Spleen (tissue), 11 donors: ENCODE measurements around the gene INTS1. TPM values are rescaled to one million over a fixed set of nuclear protein-coding genes. Genes with fewer than 3 reads are reported as not detected.
A peak's percentile ranks its signal among the peaks of the same experiment; 100 is the strongest.
"Not testable (repeated sequence)": the region's sequence is repeated elsewhere in the genome, so short reads cannot be mapped to it uniquely, and the experiment has no call there.

Experiments
- DNase-seq: peaks from one replicate; pipeline ENCODE4 v3.0.0-alpha.2; 2020
- H3K27ac ChIP-seq, 8 donors: fragments of 200-600 bp; sonication (generic) in 7 of 8; 1 replicate in 4 of 8; 2 replicates in 4 of 8; pipeline versions ENCODE4 v1.5.0 to v1.8.0; 2016 to 2021; ENCODE audit warnings: inconsistent platforms in 4 of 8, mild to moderate bottlenecking in 4 of 8, moderate library complexity in 1 of 8
- H3K27me3 ChIP-seq, 7 donors: fragments of 200-600 bp; sonication (generic) in 6 of 7; replicated peaks in 1 of 7; 1 replicate in 4 of 7; 2 replicates in 3 of 7; pipeline versions ENCODE4 v1.5.0 to v1.8.0; 2016 to 2021; ENCODE audit warnings: inconsistent platforms in 3 of 7, mild to moderate bottlenecking in 1 of 7
- H3K36me3 ChIP-seq, 6 donors: fragments of 200-600 bp; sonication (generic) in 5 of 6; 1 replicate in 4 of 6; 2 replicates in 2 of 6; pipeline versions ENCODE4 v1.5.0 to v1.8.0; 2016 to 2021; ENCODE audit warnings: inconsistent platforms in 2 of 6
- H3K4me1 ChIP-seq, 6 donors: fragments of 200-600 bp; sonication (generic) in 5 of 6; 1 replicate in 3 of 6; 2 replicates in 3 of 6; pipeline versions ENCODE4 v1.5.0 to v1.8.0; 2016 to 2021; ENCODE audit warnings: inconsistent platforms in 3 of 6
- H3K4me3 ChIP-seq, 8 donors: fragments of 200-600 bp; sonication (generic) in 7 of 8; 1 replicate in 4 of 8; 2 replicates in 4 of 8; pipeline versions ENCODE4 v1.5.0 to v1.8.0; 2016 to 2021; ENCODE audit warnings: inconsistent platforms in 4 of 8, mild to moderate bottlenecking in 4 of 8, moderate library complexity in 2 of 8
- H3K9me3 ChIP-seq, 8 donors: fragments of 200-600 bp; sonication (generic) in 7 of 8; 1 replicate in 4 of 8; 2 replicates in 4 of 8; pipeline versions ENCODE4 v1.5.0 to v1.8.0; 2016 to 2021; ENCODE audit warnings: inconsistent platforms in 4 of 8
- CTCF ChIP-seq, 11 experiments: fragments of 200-600 bp in 7 of 11; fragments of 450-650 bp in 4 of 11; sonication (generic) in 4 of 11; IDR thresholded peaks in 8 of 11; conservative IDR thresholded peaks in 3 of 11; 1 replicate in 7 of 11; 2 replicates in 4 of 11; pipeline versions ENCODE4 v1.4.0 to v1.8.0; 2016 to 2021; ENCODE audit warnings: antibody characterized with exemption in 11 of 11, inconsistent platforms in 4 of 11, mild to moderate bottlenecking in 1 of 11
- POLR2A ChIP-seq, 3 donors: fragments of 450-650 bp; IDR thresholded peaks; one replicate each; pipeline ENCODE4 v1.5.1; 2017; ENCODE audit warnings: antibody characterized with exemption in 3 of 3, mild to moderate bottlenecking in 1 of 3
- POLR2AphosphoS5 ChIP-seq, 3 donors: sonication (generic); formaldehyde crosslinking; IDR thresholded peaks; one replicate each; pipeline ENCODE4 v1.5.1; 2017; ENCODE audit warnings: antibody characterized with exemption in 3 of 3
- WGBS, 5 donors: extraction: QIAGEN DNeasy Blood & Tissue Kit in 3 of 5; methylation state at CpG; one replicate each; pipeline versions ENCODE4 v1.1.5 to v1.1.7; 2013 to 2018; 5-methylcytosine and 5-hydroxymethylcytosine counted together
- intact Hi-C: fragments of 100-400 bp; cut with DNase I; formaldehyde crosslinking; loops from one replicate; pipeline ENCODE4 v1.15.0; 2023; ENCODE audit warnings: low total_unique reads
- polyA plus RNA-seq, 3 donors: library from polyadenylated mRNA; stranded (reverse); fragments of 200-250 nt; gene quantifications; one replicate each; pipeline ENCODE4 v1.2.1, GENCODE V29; 2013
- total RNA-seq, 7 donors: library from RNA; depleted of rRNA in 3 of 7; stranded (reverse); fragments of >200 nt in 3 of 7; fragmentation: NEBNext Ultra II Directional in 4 of 7; extraction: Animal tissue kit (Norgen Biotek cat#: 25700) in 4 of 7; gene quantifications; one replicate each; pipeline versions ENCODE4 v1.1.0 to v1.2.1, GENCODE V29; 2016 to 2021
- donor health status: healthy with polysubstance abuse.
- donor health status: DM: no; HTN: no; CAD: no; lungs with moderate emphysema.
- donor health status: DM: no; HTN: no; CAD: no.
- donor health status: Bipolar disorder and iron deficiency.
- donor health status: healthy.
- donor health status: DM: no; HTN: no; CAD: no.
- donor health status: DM: yes; HTN: yes; CAD: no.

Gene INTS1
- total and polyA plus RNA-seq, 10 donors = 47.3 to 126 (median 79.7) TPM

- H3K4me3 ChIP-seq = no peak overlapping the region
- 79 to 94% (median 89%) methylated on average over 13 to 14 of the region's 14 CpGs for WGBS, 5 donors
- peaks cover 0 to 91% (median 40%) of the 10 kb centered on the region in 6 donors for H3K4me1 ChIP-seq
- intact Hi-C loops = no loop called here
- no peaks in the 10 kb centered on the region for H3K9me3 ChIP-seq
- TF ChIP-seq POLR2AphosphoS5 (IDR thresholded peaks at IDR 0.05) = no peak
- no peak for TF ChIP-seq POLR2A (IDR thresholded peaks at IDR 0.05)
- TF ChIP-seq CTCF (IDR thresholded peaks at IDR 0.05 in 8 of 11, conservative IDR thresholded peaks at IDR 0.05 in 3 of 11) = no peak
- H3K27ac ChIP-seq = peak overlapping the region in 7 of 8 donors; percentile 5 to 84 (median 68)
- no peaks in the 10 kb centered on the region for H3K27me3 ChIP-seq
- no peak for DNase-seq
- H3K36me3 ChIP-seq = peaks cover 0 to 53% (median 6%) of the 10 kb centered on the region in 6 donors
Measured at GRCh38 chr7:1448958-1449357, 55.2 kb downstream of the INTS1 start.

- 81 to 88% (median 83%) methylated on average over 6 to 15 of the region's 15 CpGs for WGBS, 5 donors
- H3K4me1 ChIP-seq = peaks cover 0 to 78% (median 30%) of the 10 kb centered on the region in 6 donors
- peaks cover 0 to 66% (median 6%) of the 10 kb centered on the region in 6 donors for H3K36me3 ChIP-seq
- peak overlapping the region in 7 of 8 donors; percentile 58 to 84 (median 68) for H3K27ac ChIP-seq
- no peak for DNase-seq
- H3K4me3 ChIP-seq = no peak overlapping the region
- TF ChIP-seq CTCF (IDR thresholded peaks at IDR 0.05 in 8 of 11, conservative IDR thresholded peaks at IDR 0.05 in 3 of 11) (no peak), POLR2AphosphoS5 (IDR thresholded peaks at IDR 0.05) (no peak), POLR2A (IDR thresholded peaks at IDR 0.05) (no peak)
- H3K27me3 ChIP-seq = no peaks in the 10 kb centered on the region
- intact Hi-C loops = no loop called here
- no peaks in the 10 kb centered on the region for H3K9me3 ChIP-seq
Measured at GRCh38 chr7:1447551-1448244, 56.5 kb downstream of the INTS1 start.

GRCh38 chr7:1447112-1447511, 57.1 kb downstream of the INTS1 start:
- WGBS, 5 donors = 86 to 100% (median 90%) methylated on average over 3 to 11 of the region's 11 CpGs
- no peak overlapping the region for H3K4me3 ChIP-seq
- DNase-seq = no peak
- peaks cover 0 to 72% (median 27%) of the 10 kb centered on the region in 6 donors for H3K4me1 ChIP-seq
- peaks cover 0 to 71% (median 7%) of the 10 kb centered on the region in 6 donors for H3K36me3 ChIP-seq
- H3K27me3 ChIP-seq = no peaks in the 10 kb centered on the region
- peak overlapping the region in 7 of 8 donors; percentile 51 to 84 (median 68) for H3K27ac ChIP-seq
- intact Hi-C loops = no loop called here
- TF ChIP-seq POLR2AphosphoS5 (IDR thresholded peaks at IDR 0.05) = no peak
- TF ChIP-seq CTCF (IDR thresholded peaks at IDR 0.05 in 8 of 11, conservative IDR thresholded peaks at IDR 0.05 in 3 of 11) = no peak
- no peak for TF ChIP-seq POLR2A (IDR thresholded peaks at IDR 0.05)
- no peaks in the 10 kb centered on the region for H3K9me3 ChIP-seq

GRCh38 chr7:1446620-1447032, 57.6 kb downstream of the INTS1 start:
- intact Hi-C loops = no loop called here
- TF ChIP-seq CTCF (IDR thresholded peaks at IDR 0.05 in 8 of 11, conservative IDR thresholded peaks at IDR 0.05 in 3 of 11) = no peak
- TF ChIP-seq POLR2A (IDR thresholded peaks at IDR 0.05) = no peak
- TF ChIP-seq POLR2AphosphoS5 (IDR thresholded peaks at IDR 0.05) = no peak
- DNase-seq = no peak
- Histone ChIP-seq H3K27me3 (no peaks in the 10 kb centered on the region), H3K27ac (peak overlapping the region in 7 of 8 donors; percentile 51 to 84 (median 68)), H3K4me3 (no peak overlapping the region), H3K4me1 (peaks cover 0 to 67% (median 24%) of the 10 kb centered on the region in 6 donors), H3K36me3 (peaks cover 0 to 75% (median 10%) of the 10 kb centered on the region in 6 donors), H3K9me3 (no peaks in the 10 kb centered on the region)
- 69 to 84% (median 80%) methylated on average over 14 to 17 of the region's 17 CpGs for WGBS, 5 donors

- H3K27me3 ChIP-seq, DNase-seq, H3K27ac ChIP-seq, intact Hi-C loops, H3K9me3 ChIP-seq, H3K4me3 ChIP-seq: not testable (repeated sequence)
- Histone ChIP-seq H3K36me3 (peaks cover 0 to 75% (median 14%) of the 10 kb centered on the region in 6 donors), H3K4me1 (peaks cover 0 to 61% (median 21%) of the 10 kb centered on the region in 6 donors)
- 85 to 93% (median 86%) methylated on average over 2 to 4 of the region's 5 CpGs for WGBS, 5 donors
Measured at GRCh38 chr7:1446026-1446425, 58.2 kb downstream of the INTS1 start.
